GM12878 (cell line): ENCODE results near the gene C21orf91. TPM values are rescaled to one million over a fixed set of nuclear protein-coding genes. Genes with fewer than 3 reads are reported as not detected.

Source experiments
- ATAC-seq: fragments of 200-7000 bp; cut with Tn5 transposase; 3 replicates; pipeline ENCODE4 v1.9.1; 2020; ENCODE audit warnings: mild to moderate bottlenecking, moderate library complexity
- BruUV-seq: library from RNA; stranded (reverse); fragments of 400-500 nt; replicated peaks from 2 replicates; lab custom pipeline; 2021; lab: Mats Ljungman, UMichigan
- CTCF ChIA-PET: fragments of 300-600 bp; sonication (Branson Sonifier 250); formaldehyde crosslinking; extraction: SDS; loops from one replicate; lab custom pipeline; 2021; ENCODE audit warnings: inconsistent platforms; lab: Yijun Ruan, JAX
- POLR2A ChIA-PET: fragments of 350-600 bp; formaldehyde crosslinking; extraction: SDS; loops from one replicate; lab custom pipeline; 2021; ENCODE audit warnings: inconsistent platforms; lab: Charles Lee
- RAD21 ChIA-PET: fragments of 300-600 bp; sonication (Branson Sonifier 250); formaldehyde crosslinking; loops from one replicate; lab custom pipeline; 2023; ENCODE audit warnings: antibody characterized with exemption; ENCODE audit not compliant: unreplicated experiment; lab: Charles Lee
- SMC1A ChIA-PET: fragments of 300-600 bp; sonication (Branson Sonifier 250); formaldehyde crosslinking; loops from one replicate; lab custom pipeline; 2023; ENCODE audit not compliant: unreplicated experiment, uncharacterized antibody; lab: Charles Lee
- DNase-seq: peaks from one replicate; pipeline ENCODE4 v3.0.0-alpha.2; 2011; ENCODE audit warnings: low read depth, low spot score
- FAIRE-seq: peaks from 3 replicates; lab custom pipeline; 2011; peaks lifted over from hg19 to GRCh38; lab: Jason Lieb, UNC
- H2AFZ ChIP-seq: 2 replicates; pipeline ENCODE4 v1.6.0; 2011; ENCODE audit warnings: low read depth, low read length, control low read depth; ENCODE audit not compliant: control insufficient read depth
- H3K27ac ChIP-seq: 2 replicates; pipeline ENCODE4 v1.5.1; 2011; ENCODE audit warnings: control low read depth; ENCODE audit not compliant: control insufficient read depth, insufficient read depth
- H3K27me3 ChIP-seq, 2 experiments: replicated peaks in 1 of 2; 2 replicates each; pipeline versions ENCODE4 v1.6.0 to v1.6.1; 2011; ENCODE audit warnings: low read length in 1 of 2; ENCODE audit not compliant: control insufficient read depth in 2 of 2, insufficient read depth in 2 of 2
- H3K36me3 ChIP-seq, 2 experiments: 2 replicates each; pipeline ENCODE4 v1.5.1; 2011; ENCODE audit warnings: low read length in 1 of 2; ENCODE audit not compliant: control insufficient read depth in 2 of 2, insufficient read depth in 2 of 2
- H3K4me1 ChIP-seq: 2 replicates; pipeline ENCODE4 v1.6.1; 2011; ENCODE audit warnings: mild to moderate bottlenecking, low read length, moderate library complexity, mixed read lengths; ENCODE audit not compliant: control insufficient read depth, insufficient read depth
- H3K4me2 ChIP-seq: 2 replicates; pipeline ENCODE4 v1.6.0; 2011; ENCODE audit warnings: control low read depth; ENCODE audit not compliant: control insufficient read depth, insufficient read depth
- H3K4me3 ChIP-seq: fragments of 200-600 bp; sonication (generic); 2 replicates; pipeline ENCODE4 v1.5.1; 2016
- H3K79me2 ChIP-seq: 2 replicates; pipeline ENCODE4 v1.6.0; 2011; ENCODE audit warnings: low read length; ENCODE audit not compliant: control insufficient read depth, insufficient read depth
- H3K9ac ChIP-seq: 2 replicates; pipeline ENCODE4 v1.8.0; 2011; ENCODE audit warnings: low read length, control low read depth, mixed read lengths; ENCODE audit not compliant: control insufficient read depth, insufficient read depth
- H3K9me3 ChIP-seq: replicated peaks from 3 replicates; pipeline ENCODE4 v1.5.1; 2011; ENCODE audit warnings: mild to moderate bottlenecking, low read length; ENCODE audit not compliant: control insufficient read depth, insufficient read depth
- H4K20me1 ChIP-seq: 2 replicates; pipeline ENCODE4 v1.6.0; 2011; ENCODE audit not compliant: control insufficient read depth, insufficient read depth
- ASH2L ChIP-seq: fragments of 300-600, 200-600 bp; sonication (generic); IDR thresholded peaks from 2 replicates; pipeline ENCODE4 v1.6.1; 2017; ENCODE audit warnings: low read depth, mild to moderate bottlenecking, borderline replicate concordance
- BACH1 ChIP-seq: fragments of 450-650 bp; IDR thresholded peaks from 2 replicates; pipeline ENCODE4 v1.6.1; 2017; ENCODE audit warnings: mild to moderate bottlenecking, borderline replicate concordance
- JUND ChIP-seq: IDR thresholded peaks from 2 replicates; pipeline ENCODE4 v1.6.1; 2012; ENCODE audit warnings: low read depth, mild to moderate bottlenecking, low read length, improper control_type of control experiment, moderate library complexity
- MYC ChIP-seq: IDR thresholded peaks from 2 replicates; pipeline ENCODE4 v1.6.1; 2011; ENCODE audit warnings: mild to moderate bottlenecking, low read length, moderate library complexity, inconsistent platforms; ENCODE audit not compliant: insufficient read depth, insufficient replicate concordance, insufficient read length, severe bottlenecking
- NFIC ChIP-seq: IDR thresholded peaks from 2 replicates; pipeline ENCODE4 v1.6.1; 2012; ENCODE audit warnings: low read depth, mild to moderate bottlenecking, inconsistent platforms, low read length, moderate library complexity
- NFYA ChIP-seq: IDR thresholded peaks from 2 replicates; pipeline ENCODE4 v1.6.1; 2011; ENCODE audit warnings: low read depth, mild to moderate bottlenecking, low read length, improper control_type of control experiment, borderline replicate concordance
- NRF1 ChIP-seq: conservative IDR thresholded peaks from 2 replicates; pipeline ENCODE4 v1.6.1; 2011; ENCODE audit warnings: mild to moderate bottlenecking, low read depth, low read length, improper control_type of control experiment
- PML ChIP-seq: IDR thresholded peaks from 2 replicates; pipeline ENCODE4 v1.6.1; 2012; ENCODE audit warnings: low read length, inconsistent platforms
- POLR2AphosphoS2 ChIP-seq: IDR thresholded peaks from 2 replicates; pipeline ENCODE4 v1.6.1; 2011; ENCODE audit warnings: low read depth, mild to moderate bottlenecking, low read length, improper control_type of control experiment, moderate library complexity
- POLR2AphosphoS5 ChIP-seq: IDR thresholded peaks from 2 replicates; pipeline ENCODE4 v1.6.1; 2011; ENCODE audit warnings: mild to moderate bottlenecking, low read length, inconsistent platforms
- REST ChIP-seq: IDR thresholded peaks from 2 replicates; pipeline ENCODE4 v1.6.1; 2012; ENCODE audit warnings: mild to moderate bottlenecking, low read depth, low read length
- TCF7 ChIP-seq: IDR thresholded peaks from 2 replicates; pipeline ENCODE4 v1.6.1; 2014; ENCODE audit warnings: antibody characterized with exemption, borderline replicate concordance
- WGBS: methylation state at CpG from one replicate; pipeline ENCODE4 v1.1.6; 2016; ENCODE audit warnings: low lambda C conversion rate; ENCODE audit not compliant: insufficient replicate concordance, insufficient coverage; ENCODE audit errors: missing lambda C conversion rate; 5-methylcytosine and 5-hydroxymethylcytosine counted together
- in situ Hi-C: fragments of 300-500 bp; cut with MboI; formaldehyde crosslinking; loops from 9 replicates; pipeline ENCODE4 v1.14.3; 2018; ENCODE audit warnings: mixed read lengths
- intact Hi-C: fragments of 100-400 bp; cut with micrococcal nuclease; formaldehyde crosslinking; loops from one replicate; pipeline ENCODE4 v1.14.2; 2022; ENCODE audit not compliant: unreplicated experiment
- polyA plus RNA-seq, 11 experiments: library from polyadenylated mRNA; depleted of rRNA in 4 of 11; unstranded in 6 of 11; stranded (reverse) in 5 of 11; fragments of >200 nt; fragmentation: Nextera tagmentation in 4 of 11; fragmentation: Illumina TruSeq in 1 of 11; extraction: Ambion mirVana in 4 of 11; extraction: Trizol in 1 of 11; gene quantifications; 1 replicate in 1 of 11; 2 replicates in 10 of 11; pipeline versions ENCODE4 v1.2.1 to v1.2.3, GENCODE V29; 2011 to 2016; ENCODE audit warnings: inconsistent platforms in 2 of 11, missing spikeins in 2 of 11, low read depth in 1 of 11
- total RNA-seq, 4 experiments: library from RNA; depleted of rRNA in 3 of 4; stranded (reverse); fragments of >200 nt in 3 of 4; fragmentation: Illumina TruSeq in 1 of 4; extraction: Trizol in 1 of 4; gene quantifications; 2 replicates each; pipeline versions ENCODE4 v1.2.1 to v1.2.3, GENCODE V29; 2013 to 2021
- TF ChIP-seq, protein P1 (sequence below): fragments of 450-650 bp; formaldehyde crosslinking; IDR thresholded peaks from 2 replicates; pipeline ENCODE4 v1.4.0; 2022; ENCODE audit warnings: mild to moderate bottlenecking, moderate library complexity
- TF ChIP-seq, protein P2 (sequence below): IDR thresholded peaks from 2 replicates; pipeline ENCODE4 v1.6.1; 2012; ENCODE audit warnings: low read depth, low read length, improper control_type of control experiment

C21orf91 gene
- total and polyA plus RNA-seq, 10 of the 15 experiments (the other 5 are each of a cell fraction or from before 2014, with no cell fraction given): 9.3 to 40.3 (median 29.8) TPM

DNA sequence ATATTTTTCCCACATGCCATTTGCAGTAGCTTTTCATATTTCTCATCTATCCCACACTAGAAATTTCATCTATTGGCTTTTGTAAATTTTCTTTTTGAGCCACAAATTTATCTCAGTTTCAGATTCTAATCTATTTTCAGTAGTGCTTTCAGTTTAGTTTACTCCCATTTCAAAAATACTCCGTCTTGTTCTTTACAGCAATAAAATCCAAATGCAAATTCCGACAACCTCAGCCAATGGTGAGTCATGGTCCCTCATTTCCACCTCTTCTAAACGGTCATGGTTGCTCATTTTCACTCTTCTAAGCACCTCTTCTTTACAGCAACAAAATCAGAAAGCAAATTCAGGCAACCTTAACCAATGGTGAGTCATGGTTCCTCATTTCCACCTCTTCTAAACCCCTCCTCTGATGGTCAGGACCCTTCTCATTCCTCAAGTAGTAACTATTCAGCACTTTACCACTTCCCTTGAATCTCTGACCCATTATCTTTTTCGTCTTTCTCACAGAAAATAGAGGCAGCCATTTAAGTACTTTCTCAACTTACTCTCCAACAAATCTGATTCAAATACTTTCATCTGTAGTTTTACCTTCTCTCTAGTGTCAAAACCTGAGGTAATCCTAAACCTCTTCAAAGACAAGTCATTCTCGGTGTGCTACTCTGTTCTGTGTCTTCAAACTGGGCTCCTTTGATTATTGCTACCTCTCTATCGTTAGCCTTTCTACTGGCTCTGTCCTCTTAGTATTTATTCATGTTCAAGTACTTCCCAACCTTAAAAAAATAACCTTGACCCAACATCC, 34.4 kb downstream of the C21orf91 start:
- TSS peak; percentile 95 for BruUV-seq
- ATAC-seq (peak; percentile 74), DNase-seq (peak; percentile 99), FAIRE-seq (peak; percentile 85)
- in situ Hi-C loops (loop anchor here (5.0 kb wide), 1 partner anchor 173 kb away; the partner anchor contains the start of gene BTG3), intact Hi-C loops (loop anchor here (1.0 to 5.0 kb wide), 5 partner anchors 34 to 173 kb away; partner anchors contain the start of genes BTG3 and C21orf91)
- no peak overlapping the region for H2AFZ ChIP-seq
- RAD21 ChIA-PET: interaction anchor here (1.2 to 5.8 kb wide), 9 partner anchors 8 to 174 kb away, joined by 3 to 72 read pairs (median 7); partner anchors contain the start of gene C21orf91
- H3K4me2 ChIP-seq: peak overlapping the region; percentile 87
- POLR2A ChIA-PET: interaction anchor here (1.0 to 1.4 kb wide), 3 partner anchors 9 to 33 kb away, joined by 3 to 6 read pairs (median 3); no protein-coding TSS in a partner anchor
- peaks cover 3 to 9% of the 10 kb centered on the region in 2 experiments; a peak in 3 of 4 replicates for H3K36me3 ChIP-seq
- H3K9ac ChIP-seq: peak overlapping the region; percentile 59
- CTCF ChIA-PET: interaction anchor here (0.8 to 5.8 kb wide), 5 partner anchors 27 to 96 kb away, joined by 3 to 48 read pairs (median 5); partner anchors contain the start of gene C21orf91
- H3K4me1 ChIP-seq: peaks cover 76% of the 10 kb centered on the region
- WGBS: 10% methylated on average over 6 of the region's 6 CpGs
- peak overlapping the region; percentile 40 for H3K4me3 ChIP-seq
- peaks cover 2% of the 10 kb centered on the region; the same call in 2 of the 3 replicates for H3K9me3 ChIP-seq
- no peaks in the 10 kb centered on the region for H4K20me1 ChIP-seq
- no peaks in the 10 kb centered on the region for H3K79me2 ChIP-seq
- SMC1A ChIA-PET: interaction anchor here (1.2 to 5.8 kb wide), 9 partner anchors 9 to 105 kb away, joined by 6 to 100 read pairs (median 11); partner anchors contain the start of gene C21orf91
- H3K27me3 ChIP-seq: no peaks in the 10 kb centered on the region
- H3K27ac ChIP-seq: peak overlapping the region; percentile 91
- peak; percentile 64; the same call in 1 of the 2 replicates for TF ChIP-seq POLR2AphosphoS5
- peak; percentile 94 for TF ChIP-seq NFIC
- peak; percentile 76 for TF ChIP-seq PML
- no peak for TF ChIP-seq NFYA
- TF ChIP-seq, protein P1, sequence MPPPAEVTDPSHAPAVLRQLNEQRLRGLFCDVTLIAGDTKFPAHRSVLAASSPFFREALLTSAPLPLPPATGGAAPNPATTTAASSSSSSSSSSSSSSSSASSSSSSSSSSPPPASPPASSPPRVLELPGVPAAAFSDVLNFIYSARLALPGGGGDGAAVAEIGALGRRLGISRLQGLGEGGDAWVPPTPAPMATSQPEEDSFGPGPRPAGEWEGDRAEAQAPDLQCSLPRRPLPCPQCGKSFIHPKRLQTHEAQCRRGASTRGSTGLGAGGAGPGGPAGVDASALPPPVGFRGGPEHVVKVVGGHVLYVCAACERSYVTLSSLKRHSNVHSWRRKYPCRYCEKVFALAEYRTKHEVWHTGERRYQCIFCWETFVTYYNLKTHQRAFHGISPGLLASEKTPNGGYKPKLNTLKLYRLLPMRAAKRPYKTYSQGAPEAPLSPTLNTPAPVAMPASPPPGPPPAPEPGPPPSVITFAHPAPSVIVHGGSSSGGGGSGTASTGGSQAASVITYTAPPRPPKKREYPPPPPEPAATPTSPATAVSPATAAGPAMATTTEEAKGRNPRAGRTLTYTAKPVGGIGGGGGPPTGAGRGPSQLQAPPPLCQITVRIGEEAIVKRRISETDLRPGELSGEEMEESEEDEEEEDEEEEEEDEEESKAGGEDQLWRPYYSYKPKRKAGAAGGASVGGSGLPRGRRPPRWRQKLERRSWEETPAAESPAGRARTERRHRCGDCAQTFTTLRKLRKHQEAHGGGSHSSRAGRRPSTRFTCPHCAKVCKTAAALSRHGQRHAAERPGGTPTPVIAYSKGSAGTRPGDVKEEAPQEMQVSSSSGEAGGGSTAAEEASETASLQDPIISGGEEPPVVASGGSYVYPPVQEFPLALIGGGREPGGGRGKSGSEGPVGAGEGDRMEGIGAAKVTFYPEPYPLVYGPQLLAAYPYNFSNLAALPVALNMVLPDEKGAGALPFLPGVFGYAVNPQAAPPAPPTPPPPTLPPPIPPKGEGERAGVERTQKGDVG (CRISPR knock-in tag): no peak
- peak; percentile 41; the same call in 1 of the 2 replicates for TF ChIP-seq BACH1
- TF ChIP-seq, protein P2, sequence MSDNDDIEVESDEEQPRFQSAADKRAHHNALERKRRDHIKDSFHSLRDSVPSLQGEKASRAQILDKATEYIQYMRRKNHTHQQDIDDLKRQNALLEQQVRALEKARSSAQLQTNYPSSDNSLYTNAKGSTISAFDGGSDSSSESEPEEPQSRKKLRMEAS: no peak
- TF ChIP-seq JUND: 0 out of 2 replicates have a peak, but pooled peaks have one; percentile 5
- no peak for TF ChIP-seq MYC
- TF ChIP-seq ASH2L: peak; percentile 69; the same call in 1 of the 2 replicates
- TF ChIP-seq NRF1: no peak
- TF ChIP-seq REST: 0 out of 2 replicates have a peak, but pooled peaks have one; percentile 2
- TF ChIP-seq TCF7: 0 out of 2 replicates have a peak, but pooled peaks have one; percentile 8
- 0 out of 2 replicates have a peak, but pooled peaks have one; percentile 18 for TF ChIP-seq POLR2AphosphoS2
